Measurements from ENCODE around the gene OSBPL5.
A peak's percentile ranks its signal among the peaks of the same experiment; 100 is the strongest.

The OSBPL5 gene

GRCh38 chr11:3165152-3165705 is at the start of gene OSBPL5:
TSS of gene OSBPL5 (minus strand) at chr11:3165310. CDS start at chr11:3129148, 36,162 bp downstream.
- no peaks in the 10 kb centered on the region for H3K36me3 ChIP-seq (ENCODE audit: insufficient read depth, low read length)
- H3K9me3 ChIP-seq (ENCODE audit: control insufficient read depth, insufficient read depth, low read length) = no peaks in the 10 kb centered on the region
- peak within 1 kb of the TSS; percentile 76; the same call in 1 of the 2 replicates for H3K9ac ChIP-seq (ENCODE audit: low read depth, low read length)
- H3K4me1 ChIP-seq (ENCODE audit: insufficient read depth, low read length) = peaks cover 34% of the 10 kb centered on the region; the same call in 1 of the 2 replicates

- Histone ChIP-seq H3K9me3 (ENCODE audit: control insufficient read depth, insufficient read depth, low read length) (no peaks in the 10 kb centered on the region; the same call in 1 of the 2 replicates), H3K36me3 (ENCODE audit: insufficient read depth, low read length) (no peaks in the 10 kb centered on the region), H3K4me1 (ENCODE audit: insufficient read depth, low read length) (peaks cover 4% of the 10 kb centered on the region; the same call in 1 of the 2 replicates), H3K9ac (ENCODE audit: low read depth, low read length) (no peak overlapping the region)
These were observed 49.2 kb upstream of the OSBPL5 start for GRCh38 chr11:3214420-3214699.

- Histone ChIP-seq H3K36me3 (ENCODE audit: insufficient read depth, low read length) (no peaks in the 10 kb centered on the region), H3K9me3 (ENCODE audit: control insufficient read depth, insufficient read depth, low read length) (no peaks in the 10 kb centered on the region; the same call in 1 of the 2 replicates), H3K9ac (ENCODE audit: low read depth, low read length) (no peak overlapping the region), H3K4me1 (ENCODE audit: insufficient read depth, low read length) (peaks cover 4% of the 10 kb centered on the region; the same call in 1 of the 2 replicates)
These were observed 48.7 kb upstream of the OSBPL5 start for GRCh38 chr11:3213659-3214419.

GRCh38 chr11:3208272-3208671 is 43.2 kb upstream of the OSBPL5 start:
- Histone ChIP-seq H3K9me3 (ENCODE audit: control insufficient read depth, insufficient read depth, low read length) (no peaks in the 10 kb centered on the region; the same call in 1 of the 2 replicates), H3K36me3 (ENCODE audit: insufficient read depth, low read length) (no peaks in the 10 kb centered on the region), H3K4me1 (ENCODE audit: insufficient read depth, low read length) (no peaks in the 10 kb centered on the region), H3K9ac (ENCODE audit: low read depth, low read length) (no peak overlapping the region)

- Histone ChIP-seq H3K4me1 (ENCODE audit: insufficient read depth, low read length) (no peaks in the 10 kb centered on the region), H3K9me3 (ENCODE audit: control insufficient read depth, insufficient read depth, low read length) (no peaks in the 10 kb centered on the region; the same call in 1 of the 2 replicates), H3K9ac (ENCODE audit: low read depth, low read length) (no peak overlapping the region), H3K36me3 (ENCODE audit: insufficient read depth, low read length) (no peaks in the 10 kb centered on the region)
These were observed 42.5 kb upstream of the OSBPL5 start for GRCh38 chr11:3207526-3208189.

GRCh38 chr11:3206922-3207204 is 41.8 kb upstream of the OSBPL5 start:
- H3K36me3 ChIP-seq (ENCODE audit: insufficient read depth, low read length) = no peaks in the 10 kb centered on the region
- H3K9ac ChIP-seq (ENCODE audit: low read depth, low read length) = no peak overlapping the region
- H3K4me1 ChIP-seq (ENCODE audit: insufficient read depth, low read length) = no peaks in the 10 kb centered on the region
- H3K9me3 ChIP-seq (ENCODE audit: control insufficient read depth, insufficient read depth, low read length) = no peaks in the 10 kb centered on the region; the same call in 1 of the 2 replicates

GRCh38 chr11:3206156-3206921 is 41.2 kb upstream of the OSBPL5 start:
- Histone ChIP-seq H3K4me1 (ENCODE audit: insufficient read depth, low read length) (no peaks in the 10 kb centered on the region), H3K36me3 (ENCODE audit: insufficient read depth, low read length) (no peaks in the 10 kb centered on the region), H3K9ac (ENCODE audit: low read depth, low read length) (no peak overlapping the region), H3K9me3 (ENCODE audit: control insufficient read depth, insufficient read depth, low read length) (no peaks in the 10 kb centered on the region; the same call in 1 of the 2 replicates)

GRCh38 chr11:3205261-3206155 is 40.4 kb upstream of the OSBPL5 start:
- no peaks in the 10 kb centered on the region for H3K36me3 ChIP-seq (ENCODE audit: insufficient read depth, low read length)
- H3K4me1 ChIP-seq (ENCODE audit: insufficient read depth, low read length) = no peaks in the 10 kb centered on the region
- no peaks in the 10 kb centered on the region for H3K9me3 ChIP-seq (ENCODE audit: control insufficient read depth, insufficient read depth, low read length)
- H3K9ac ChIP-seq (ENCODE audit: low read depth, low read length) = no peak overlapping the region

GRCh38 chr11:3204141-3205015 is 39.3 kb upstream of the OSBPL5 start:
- H3K9me3 ChIP-seq (ENCODE audit: control insufficient read depth, insufficient read depth, low read length) = no peaks in the 10 kb centered on the region
- H3K9ac ChIP-seq (ENCODE audit: low read depth, low read length) = no peak overlapping the region
- H3K4me1 ChIP-seq (ENCODE audit: insufficient read depth, low read length) = no peaks in the 10 kb centered on the region
- no peaks in the 10 kb centered on the region for H3K36me3 ChIP-seq (ENCODE audit: insufficient read depth, low read length)

- Histone ChIP-seq H3K9ac (ENCODE audit: low read depth, low read length) (peak overlapping the region; percentile 47; the same call in 1 of the 2 replicates), H3K36me3 (ENCODE audit: insufficient read depth, low read length) (no peaks in the 10 kb centered on the region), H3K9me3 (ENCODE audit: control insufficient read depth, insufficient read depth, low read length) (no peaks in the 10 kb centered on the region), H3K4me1 (ENCODE audit: insufficient read depth, low read length) (no peaks in the 10 kb centered on the region)
These were observed 38.3 kb upstream of the OSBPL5 start for GRCh38 chr11:3203221-3204043.

- H3K4me1 ChIP-seq (ENCODE audit: insufficient read depth, low read length) = no peaks in the 10 kb centered on the region
- no peaks in the 10 kb centered on the region for H3K9me3 ChIP-seq (ENCODE audit: control insufficient read depth, insufficient read depth, low read length)
- no peaks in the 10 kb centered on the region for H3K36me3 ChIP-seq (ENCODE audit: insufficient read depth, low read length)
- peak overlapping the region; percentile 47; the same call in 1 of the 2 replicates for H3K9ac ChIP-seq (ENCODE audit: low read depth, low read length)
These were observed 37.6 kb upstream of the OSBPL5 start for GRCh38 chr11:3202759-3203158.

GRCh38 chr11:3202305-3202704 is 37.2 kb upstream of the OSBPL5 start:
- Histone ChIP-seq H3K4me1 (ENCODE audit: insufficient read depth, low read length) (no peaks in the 10 kb centered on the region), H3K9ac (ENCODE audit: low read depth, low read length) (no peak overlapping the region), H3K9me3 (ENCODE audit: control insufficient read depth, insufficient read depth, low read length) (no peaks in the 10 kb centered on the region), H3K36me3 (ENCODE audit: insufficient read depth, low read length) (no peaks in the 10 kb centered on the region)

Measured in ES-I3 (cell line).